Measurements from ENCODE around the gene OPHN1.

GRCh38 chrX:68077378-68077777 lies 355.9 kb downstream of the OPHN1 start:
- TF ChIP-seq CTCF (IDR thresholded peaks at IDR 0.05; ENCODE audit: insufficient read depth, low read depth, low read length), result no peak
- no peak for TF ChIP-seq EZH2 (IDR thresholded peaks at IDR 0.05; ENCODE audit: insufficient read depth, low read length)
